ENCODE data around the gene AGMO. TPM values are rescaled to one million over a fixed set of nuclear protein-coding genes. Genes with fewer than 3 reads are reported as not detected.

The AGMO gene
- total RNA-seq, 3 donors from 2014 or later (not counting 1 experiment from before 2014, with no cell fraction given): not detected

GRCh38 chr7:15314922-15315321 is 246.9 kb downstream of the AGMO start:
- intact Hi-C loops (cut with micrococcal nuclease): no loop called here
- Histone ChIP-seq H3K4me1 (ENCODE audit: control insufficient read depth, insufficient read depth, low read length) (no peaks in the 10 kb centered on the region), H3K27ac (ENCODE audit: low read length) (no peak overlapping the region), H3K4me3 (ENCODE audit: low read length) (no peak overlapping the region), H3K9me3 (ENCODE audit: control insufficient read depth, insufficient read depth, low read length) (no peaks in the 10 kb centered on the region), H3K36me3 (ENCODE audit: control insufficient read depth, insufficient read depth, low read length) (no peaks in the 10 kb centered on the region), H3K27me3 (ENCODE audit: control insufficient read depth, insufficient read depth, low read length) (no peaks in the 10 kb centered on the region)
- Mint-ChIP-seq H3K27me3 (ENCODE audit: low read depth in 2 of 2) (no peaks in the 10 kb centered on the region), H3K4me1 (no peaks in the 10 kb centered on the region), H3K9me3 (peaks cover 14% of the 10 kb centered on the region in 2 donors), H3K27ac (no peak overlapping the region), H3K36me3 (no peaks in the 10 kb centered on the region), H3K4me3 (no peak overlapping the region)
- ATAC-seq (no peak), DNase-seq (no peak)
- TF ChIP-seq CTCF (IDR thresholded peaks at IDR 0.05): no peak
- WGBS (ENCODE audit: insufficient coverage): 94% methylated on average over 5 of the region's 5 CpGs

GRCh38 chr7:15313361-15313760 is 248.5 kb downstream of the AGMO start:
- H3K4me3 ChIP-seq (ENCODE audit: low read length): no peak overlapping the region
- intact Hi-C loops (cut with micrococcal nuclease): no loop called here
- H3K27me3 ChIP-seq (ENCODE audit: control insufficient read depth, insufficient read depth, low read length): no peaks in the 10 kb centered on the region
- Mint-ChIP-seq H3K4me1 (no peaks in the 10 kb centered on the region), H3K27ac (no peak overlapping the region), H3K9me3 (peaks cover 10 to 14% of the 10 kb centered on the region in 2 donors), H3K27me3 (ENCODE audit: low read depth in 2 of 2) (no peaks in the 10 kb centered on the region), H3K36me3 (no peaks in the 10 kb centered on the region), H3K4me3 (no peak overlapping the region)
- WGBS (ENCODE audit: insufficient coverage): no CpG with 5 or more reads among the region's 1 CpG
- DNase-seq (no peak), ATAC-seq (no peak)
- no peaks in the 10 kb centered on the region for H3K9me3 ChIP-seq (ENCODE audit: control insufficient read depth, insufficient read depth, low read length)
- H3K36me3 ChIP-seq (ENCODE audit: control insufficient read depth, insufficient read depth, low read length): no peaks in the 10 kb centered on the region
- no peaks in the 10 kb centered on the region for H3K4me1 ChIP-seq (ENCODE audit: control insufficient read depth, insufficient read depth, low read length)
- TF ChIP-seq CTCF (IDR thresholded peaks at IDR 0.05): no peak
- no peak overlapping the region for H3K27ac ChIP-seq (ENCODE audit: low read length)

GRCh38 chr7:15309872-15310271 is 251.9 kb downstream of the AGMO start:
- no peak overlapping the region for H3K4me3 Mint-ChIP-seq
- H3K27me3 Mint-ChIP-seq (ENCODE audit: low read depth in 2 of 2): no peaks in the 10 kb centered on the region
- H3K4me1 ChIP-seq (ENCODE audit: control insufficient read depth, insufficient read depth, low read length): no peaks in the 10 kb centered on the region
- intact Hi-C loops (cut with micrococcal nuclease): no loop called here
- no peaks in the 10 kb centered on the region for H3K36me3 ChIP-seq (ENCODE audit: control insufficient read depth, insufficient read depth, low read length)
- peaks cover 14% of the 10 kb centered on the region in 2 donors for H3K9me3 Mint-ChIP-seq
- no peak overlapping the region for H3K4me3 ChIP-seq (ENCODE audit: low read length)
- H3K27ac Mint-ChIP-seq: no peak overlapping the region
- no peak for DNase-seq
- no peaks in the 10 kb centered on the region for H3K4me1 Mint-ChIP-seq
- ATAC-seq: no peak
- TF ChIP-seq CTCF (IDR thresholded peaks at IDR 0.05): no peak
- H3K9me3 ChIP-seq (ENCODE audit: control insufficient read depth, insufficient read depth, low read length): no peaks in the 10 kb centered on the region
- WGBS (ENCODE audit: insufficient coverage): 78% methylated on average over 1 of the region's 1 CpG
- H3K36me3 Mint-ChIP-seq: no peaks in the 10 kb centered on the region
- H3K27me3 ChIP-seq (ENCODE audit: control insufficient read depth, insufficient read depth, low read length): no peaks in the 10 kb centered on the region
- no peak overlapping the region for H3K27ac ChIP-seq (ENCODE audit: low read length)

- no peak overlapping the region for H3K27ac ChIP-seq (ENCODE audit: low read length)
- DNase-seq: no peak
- no peaks in the 10 kb centered on the region for H3K4me1 ChIP-seq (ENCODE audit: control insufficient read depth, insufficient read depth, low read length)
- Mint-ChIP-seq H3K27me3 (ENCODE audit: low read depth in 2 of 2) (no peaks in the 10 kb centered on the region), H3K36me3 (no peaks in the 10 kb centered on the region), H3K4me3 (no peak overlapping the region), H3K9me3 (peaks cover 9 to 13% of the 10 kb centered on the region in 2 donors), H3K4me1 (no peaks in the 10 kb centered on the region), H3K27ac (no peak overlapping the region)
- intact Hi-C loops (cut with micrococcal nuclease): no loop called here
- no peaks in the 10 kb centered on the region for H3K36me3 ChIP-seq (ENCODE audit: control insufficient read depth, insufficient read depth, low read length)
- no peak for TF ChIP-seq CTCF (IDR thresholded peaks at IDR 0.05)
- no peaks in the 10 kb centered on the region for H3K9me3 ChIP-seq (ENCODE audit: control insufficient read depth, insufficient read depth, low read length)
- 78% methylated on average over 2 of the region's 3 CpGs for WGBS (ENCODE audit: insufficient coverage)
- H3K27me3 ChIP-seq (ENCODE audit: control insufficient read depth, insufficient read depth, low read length): no peaks in the 10 kb centered on the region
- ATAC-seq: no peak
- H3K4me3 ChIP-seq (ENCODE audit: low read length): no peak overlapping the region
These were observed 253.0 kb downstream of the AGMO start for GRCh38 chr7:15308821-15309220.

Measured in natural killer cell (primary cell).